Thyroid gland (tissue), 4 donors: ENCODE measurements around the gene ANKRD34C. TPM values are rescaled to one million over a fixed set of nuclear protein-coding genes. Genes with fewer than 3 reads are reported as not detected.
"Not testable (repeated sequence)": the region's sequence is repeated elsewhere in the genome, so short reads cannot be mapped to it uniquely, and the experiment has no call there.

Source experiments
- DNase-seq, 2 donors: peaks; one replicate each; pipeline ENCODE4 v3.0.0-alpha.2; 2019
- H3K27ac ChIP-seq, 3 donors: fragments of 200-600 bp; sonication (generic); 1 replicate in 2 of 3; 2 replicates in 1 of 3; pipeline ENCODE4 v1.5.1; 2016 to 2019; ENCODE audit warnings: mild to moderate bottlenecking in 1 of 3, moderate library complexity in 1 of 3
- H3K27me3 ChIP-seq: fragments of 200-600 bp; sonication (generic); one replicate; pipeline ENCODE4 v1.5.1; 2019
- H3K36me3 ChIP-seq, 2 donors: fragments of 200-600 bp; sonication (generic); one replicate each; pipeline ENCODE4 v1.5.1; 2016 to 2019
- H3K4me1 ChIP-seq, 2 donors: fragments of 200-600 bp; sonication (generic); one replicate each; pipeline ENCODE4 v1.5.1; 2017 to 2019
- H3K4me3 ChIP-seq, 3 donors: fragments of 200-600 bp; sonication (generic); replicated peaks in 1 of 3; 1 replicate in 2 of 3; 2 replicates in 1 of 3; pipeline ENCODE4 v1.5.1; 2016; ENCODE audit warnings: mild to moderate bottlenecking in 1 of 3
- H3K9me3 ChIP-seq: fragments of 200-600 bp; sonication (generic); one replicate; pipeline ENCODE4 v1.5.1; 2017
- CTCF ChIP-seq, 6 experiments: fragments of 200-600 bp in 3 of 6; fragments of 450-650 bp in 3 of 6; sonication (generic) in 3 of 6; IDR thresholded peaks; one replicate each; pipeline ENCODE4 v1.5.1; 2016 to 2019; ENCODE audit warnings: antibody characterized with exemption in 6 of 6, mild to moderate bottlenecking in 2 of 6, inconsistent platforms in 1 of 6, moderate library complexity in 1 of 6
- POLR2A ChIP-seq, 2 donors: fragments of 450-650 bp; IDR thresholded peaks; one replicate each; pipeline ENCODE4 v1.6.1; 2017; ENCODE audit warnings: antibody characterized with exemption in 2 of 2, mild to moderate bottlenecking in 2 of 2, moderate library complexity in 1 of 2
- WGBS, 2 donors: methylation state at CpG; one replicate each; pipeline ENCODE4 v1.1.5; 2017; 5-methylcytosine and 5-hydroxymethylcytosine counted together
- intact Hi-C: fragments of 100-400 bp; cut with DNase I; formaldehyde crosslinking; loops from one replicate; pipeline ENCODE4 v1.15.1; 2023
- total RNA-seq, 4 donors: library from RNA; depleted of rRNA; stranded (reverse); fragments of >200 nt; gene quantifications; one replicate each; pipeline ENCODE4 v1.2.3, GENCODE V29; 2016

Gene ANKRD34C
- total RNA-seq, 4 donors from 2014 or later: 0.13 TPM; not detected in 3

- intact Hi-C loops: no loop called here
- H3K27ac ChIP-seq: peak overlapping the region; percentile 42 to 77 (median 60)
- peaks cover 45 to 53% of the 10 kb centered on the region in 2 donors for H3K4me1 ChIP-seq
- H3K9me3 ChIP-seq: no peaks in the 10 kb centered on the region
- TF ChIP-seq POLR2A (IDR thresholded peaks at IDR 0.05) (no peak), CTCF (IDR thresholded peaks at IDR 0.05) (no peak)
- 55 to 62% methylated on average over 9 to 10 of the region's 10 CpGs for WGBS, 2 donors
- no peak overlapping the region for H3K4me3 ChIP-seq
- DNase-seq: peak; percentile 62 to 65
- H3K27me3 ChIP-seq: no peaks in the 10 kb centered on the region
- H3K36me3 ChIP-seq: peaks cover 11 to 21% of the 10 kb centered on the region in 2 donors
Observed at GRCh38 chr15:79315623-79316328, 33.3 kb downstream of the ANKRD34C start.

GRCh38 chr15:79316864-79317263 is 34.3 kb downstream of the ANKRD34C start:
- DNase-seq: no peak
- H3K36me3 ChIP-seq: peaks cover 11 to 21% of the 10 kb centered on the region in 2 donors
- no peaks in the 10 kb centered on the region for H3K9me3 ChIP-seq
- peak overlapping the region in 1 of 3 donors; percentile 77 for H3K27ac ChIP-seq
- WGBS, 2 donors: 73 to 82% methylated on average over 9 of the region's 9 CpGs
- H3K4me1 ChIP-seq: peaks cover 44 to 53% of the 10 kb centered on the region in 2 donors
- intact Hi-C loops: no loop called here
- TF ChIP-seq CTCF (IDR thresholded peaks at IDR 0.05) (no peak), POLR2A (IDR thresholded peaks at IDR 0.05) (no peak)
- no peak overlapping the region for H3K4me3 ChIP-seq
- H3K27me3 ChIP-seq: no peaks in the 10 kb centered on the region

- H3K27me3 ChIP-seq, H3K9me3 ChIP-seq, H3K4me3 ChIP-seq, DNase-seq, H3K27ac ChIP-seq, intact Hi-C loops: not testable (repeated sequence)
- Histone ChIP-seq H3K4me1 (peaks cover 24 to 26% of the 10 kb centered on the region in 2 donors), H3K36me3 (peaks cover 11 to 24% of the 10 kb centered on the region in 2 donors)
- 98 to 99% methylated on average over 9 of the region's 9 CpGs for WGBS, 2 donors
Observed at GRCh38 chr15:79319973-79320372, 37.5 kb downstream of the ANKRD34C start.

- Histone ChIP-seq H3K27ac (no peak overlapping the region), H3K4me3 (no peak overlapping the region), H3K27me3 (no peaks in the 10 kb centered on the region), H3K9me3 (no peaks in the 10 kb centered on the region), H3K4me1 (peaks cover 7 to 8% of the 10 kb centered on the region in 2 donors), H3K36me3 (peaks cover 11 to 24% of the 10 kb centered on the region in 2 donors)
- no peak for DNase-seq
- 93% methylated on average over 11 to 14 of the region's 14 CpGs for WGBS, 2 donors
- intact Hi-C loops: no loop called here
- TF ChIP-seq CTCF (IDR thresholded peaks at IDR 0.05): no peak
- TF ChIP-seq POLR2A (IDR thresholded peaks at IDR 0.05): no peak
Observed at GRCh38 chr15:79321876-79322275, 39.4 kb downstream of the ANKRD34C start.

GRCh38 chr15:79322306-79322705 is 39.8 kb downstream of the ANKRD34C start:
- peak; percentile 64 to 68 for DNase-seq
- H3K4me3 ChIP-seq: no peak overlapping the region
- no peaks in the 10 kb centered on the region for H3K27me3 ChIP-seq
- peaks cover 3 to 8% of the 10 kb centered on the region in 2 donors for H3K4me1 ChIP-seq
- WGBS, 2 donors: 68 to 77% methylated on average over 3 of the region's 3 CpGs
- intact Hi-C loops: no loop called here
- peaks cover 9 to 24% of the 10 kb centered on the region in 2 donors for H3K36me3 ChIP-seq
- no peak overlapping the region for H3K27ac ChIP-seq
- H3K9me3 ChIP-seq: no peaks in the 10 kb centered on the region
- TF ChIP-seq POLR2A (IDR thresholded peaks at IDR 0.05): no peak
- TF ChIP-seq CTCF (IDR thresholded peaks at IDR 0.05): no peak
